Measurements from ENCODE around the gene NBEAL2. TPM values are rescaled to one million over a fixed set of nuclear protein-coding genes. Genes with fewer than 3 reads are reported as not detected.

The NBEAL2 gene
- total RNA-seq, 1 donor from 2014 or later, result 20.0 TPM

GRCh38 chr3:46957092-46957820 is 22.2 kb upstream of the NBEAL2 start:
- no peak for TF ChIP-seq CTCF (IDR thresholded peaks at IDR 0.05; ENCODE audit: insufficient read depth, low read length, severe bottlenecking)
- DNase-seq (ENCODE audit: low read depth) (no peak), FAIRE-seq (no peak)
- H3K4me3 ChIP-seq (ENCODE audit: low read depth, low read length), result no peak overlapping the region
- H3K27me3 ChIP-seq (ENCODE audit: control insufficient read depth, insufficient read depth, low read length), result no peaks in the 10 kb centered on the region
- peaks cover 2% of the 10 kb centered on the region for H3K36me3 ChIP-seq (ENCODE audit: control insufficient read depth, insufficient read depth, low read length)

GRCh38 chr3:46958467-46959160 is 20.9 kb upstream of the NBEAL2 start:
- Histone ChIP-seq H3K27me3 (ENCODE audit: control insufficient read depth, insufficient read depth, low read length) (no peaks in the 10 kb centered on the region), H3K36me3 (ENCODE audit: control insufficient read depth, insufficient read depth, low read length) (peaks cover 2% of the 10 kb centered on the region), H3K4me3 (ENCODE audit: low read depth, low read length) (no peak overlapping the region)
- FAIRE-seq, result no peak
- no peak for DNase-seq (ENCODE audit: low read depth)
- no peak for TF ChIP-seq CTCF (IDR thresholded peaks at IDR 0.05; ENCODE audit: insufficient read depth, low read length, severe bottlenecking)

DNA sequence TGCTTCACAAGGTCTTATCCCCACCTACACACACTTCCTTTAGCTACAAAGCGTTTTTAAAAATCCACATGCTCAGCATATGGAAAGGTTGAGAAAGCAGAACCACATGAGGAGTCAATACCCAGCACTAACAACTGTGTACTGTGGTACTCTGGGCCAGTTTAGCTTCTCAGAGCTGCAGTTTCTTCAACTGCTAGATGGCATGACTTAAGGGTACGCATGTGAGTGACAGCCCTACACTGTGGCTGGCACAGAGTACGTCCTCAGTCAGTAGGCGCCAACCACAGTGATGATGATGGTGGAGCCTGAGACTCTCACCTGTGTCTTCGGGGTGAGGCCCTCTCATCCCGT is 20.3 kb upstream of the NBEAL2 start:
- Histone ChIP-seq H3K27me3 (ENCODE audit: control insufficient read depth, insufficient read depth, low read length) (no peaks in the 10 kb centered on the region), H3K36me3 (ENCODE audit: control insufficient read depth, insufficient read depth, low read length) (peaks cover 2% of the 10 kb centered on the region), H3K4me3 (ENCODE audit: low read depth, low read length) (no peak overlapping the region)
- FAIRE-seq (no peak), DNase-seq (ENCODE audit: low read depth) (no peak)
- no peak for TF ChIP-seq CTCF (IDR thresholded peaks at IDR 0.05; ENCODE audit: insufficient read depth, low read length, severe bottlenecking)

DNA sequence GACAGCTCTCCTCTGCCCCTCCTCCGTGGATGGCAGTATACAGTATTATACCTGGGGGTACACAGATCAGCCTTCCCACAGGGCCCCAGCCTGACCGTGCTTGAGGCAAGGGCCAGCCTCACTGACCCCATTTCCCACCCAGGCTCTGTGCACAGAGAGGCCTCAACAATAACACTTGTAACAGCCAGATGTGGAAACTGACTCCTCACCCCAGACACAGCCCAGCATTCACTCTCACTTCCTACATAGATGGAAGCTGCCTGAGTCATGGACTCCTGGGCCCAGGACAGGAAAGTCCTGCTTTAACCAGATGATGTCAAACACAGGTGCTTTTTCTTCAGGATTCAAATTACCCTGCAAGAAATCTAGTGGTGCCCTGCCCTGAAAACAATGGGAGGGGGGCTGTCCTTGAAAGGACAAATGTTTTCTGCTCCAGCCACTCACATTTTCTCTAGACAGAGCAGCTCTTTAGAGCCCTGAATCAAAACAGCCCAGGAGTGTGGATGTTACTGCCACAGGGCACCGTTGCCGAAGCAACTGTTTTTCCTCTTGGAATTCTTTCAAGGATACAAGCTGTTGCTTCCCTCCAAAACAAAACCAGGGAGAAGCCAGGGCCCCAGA is 19.3 kb upstream of the NBEAL2 start:
- DNase-seq (ENCODE audit: low read depth) (peak; percentile 84), FAIRE-seq (no peak)
- peaks cover 2% of the 10 kb centered on the region for H3K36me3 ChIP-seq (ENCODE audit: control insufficient read depth, insufficient read depth, low read length)
- TF ChIP-seq CTCF (IDR thresholded peaks at IDR 0.05; ENCODE audit: insufficient read depth, low read length, severe bottlenecking), result no peak
- H3K4me3 ChIP-seq (ENCODE audit: low read depth, low read length), result no peak overlapping the region
- H3K27me3 ChIP-seq (ENCODE audit: control insufficient read depth, insufficient read depth, low read length), result no peaks in the 10 kb centered on the region

GRCh38 chr3:46960835-46961234 is 18.6 kb upstream of the NBEAL2 start:
- H3K27me3 ChIP-seq (ENCODE audit: control insufficient read depth, insufficient read depth, low read length), result no peaks in the 10 kb centered on the region
- FAIRE-seq, result no peak
- H3K4me3 ChIP-seq (ENCODE audit: low read depth, low read length), result no peak overlapping the region
- DNase-seq (ENCODE audit: low read depth), result no peak
- no peak for TF ChIP-seq CTCF (IDR thresholded peaks at IDR 0.05; ENCODE audit: insufficient read depth, low read length, severe bottlenecking)
- H3K36me3 ChIP-seq (ENCODE audit: control insufficient read depth, insufficient read depth, low read length), result peaks cover 7% of the 10 kb centered on the region

All from bronchial epithelial cell (primary cell).